Loucy (cell line): Measurements from ENCODE around the gene CLDND1.

Source experiments
- CTCF ChIP-seq: fragments of 200-600 bp; sonication (generic); conservative IDR thresholded peaks from 2 replicates; pipeline ENCODE4 v1.5.1; 2014; ENCODE audit warnings: mild to moderate bottlenecking, antibody characterized with exemption, low read length
- EZH2phosphoT487 ChIP-seq: fragments of 200-600 bp; IDR thresholded peaks from 2 replicates; pipeline ENCODE4 v1.6.1; 2018; ENCODE audit warnings: antibody characterized with exemption, mild to moderate bottlenecking, moderate library complexity, borderline replicate concordance

- no peak for TF ChIP-seq CTCF
- no peak for TF ChIP-seq EZH2phosphoT487
Observed at GRCh38 chr3:98551754-98552153, 29.1 kb upstream of the CLDND1 start.
